IMR-90 (cell line): ENCODE measurements around the gene VMO1. TPM values are rescaled to one million over a fixed set of nuclear protein-coding genes. Genes with fewer than 3 reads are reported as not detected.

Source experiments
- ATAC-seq: fragments of 200-7000 bp; cut with Tn5 transposase; 2 replicates; pipeline ENCODE4 v1.9.1; 2020; ENCODE audit warnings: low read depth, mild to moderate bottlenecking, moderate library complexity
- BruUV-seq: library from RNA; stranded (reverse); fragments of 400-500 nt; replicated peaks from 2 replicates; lab custom pipeline; 2021; lab: Mats Ljungman, UMichigan
- CTCF ChIA-PET: fragments of 300-600 bp; formaldehyde crosslinking; extraction: SDS; loops from one replicate; lab custom pipeline; 2021; ENCODE audit warnings: antibody characterized with exemption; lab: Yijun Ruan, JAX
- POLR2A ChIA-PET: fragments of 300-600 bp; sonication (Branson Sonifier 250); formaldehyde crosslinking; loops from one replicate; lab custom pipeline; 2022; ENCODE audit warnings: antibody characterized with exemption; ENCODE audit not compliant: unreplicated experiment; lab: Charles Lee
- DNase-seq: peaks from one replicate; pipeline ENCODE4 v3.0.0; 2013
- H2AFZ ChIP-seq: replicated peaks from 2 replicates; pipeline ENCODE3; 2013; ENCODE audit warnings: low read length, mild to moderate bottlenecking; ENCODE audit not compliant: poor library complexity
- H2AK5ac ChIP-seq: 2 replicates; pipeline ENCODE4 v1.6.1; 2013; ENCODE audit warnings: low read depth, low read length, inconsistent platforms
- H2AK9ac ChIP-seq: replicated peaks from 2 replicates; pipeline ENCODE3; 2013; ENCODE audit warnings: mild to moderate bottlenecking, low read depth, low read length, moderate library complexity; ENCODE audit not compliant: poor library complexity
- H2BK120ac ChIP-seq: 2 replicates; pipeline ENCODE4 v1.6.1; 2013; ENCODE audit warnings: low read depth, low read length, inconsistent platforms
- H2BK15ac ChIP-seq: 3 replicates; pipeline ENCODE4 v1.6.1; 2013; ENCODE audit warnings: low read depth, low read length, inconsistent platforms
- H2BK20ac ChIP-seq: 2 replicates; pipeline ENCODE4 v1.6.1; 2013; ENCODE audit warnings: low read depth, mild to moderate bottlenecking, inconsistent platforms, low read length, moderate library complexity
- H2BK5ac ChIP-seq: 2 replicates; pipeline ENCODE4 v1.6.1; 2013; ENCODE audit warnings: mild to moderate bottlenecking, low read depth, low read length, inconsistent platforms; ENCODE audit not compliant: poor library complexity, severe bottlenecking
- H3K14ac ChIP-seq: replicated peaks from 2 replicates; pipeline ENCODE4 v1.6.1; 2013; ENCODE audit warnings: low read depth, low read length, inconsistent platforms
- H3K18ac ChIP-seq: 2 replicates; pipeline ENCODE4 v1.6.1; 2013; ENCODE audit warnings: low read depth, low read length, control low read depth
- H3K23ac ChIP-seq: 2 replicates; pipeline ENCODE4 v1.6.1; 2013; ENCODE audit warnings: low read depth, low read length, inconsistent platforms
- H3K27ac ChIP-seq: 2 replicates; pipeline ENCODE4 v1.5.1; 2013; ENCODE audit warnings: mild to moderate bottlenecking, control low read depth, low read length; ENCODE audit not compliant: insufficient read depth
- H3K27me3 ChIP-seq: 2 replicates; pipeline ENCODE4 v1.6.1; 2013; ENCODE audit warnings: low read length; ENCODE audit not compliant: control insufficient read depth, insufficient read depth
- H3K36me3 ChIP-seq: 2 replicates; pipeline ENCODE4 v1.6.1; 2013; ENCODE audit warnings: low read length, mixed read lengths; ENCODE audit not compliant: control insufficient read depth, insufficient read depth
- H3K4ac ChIP-seq: 2 replicates; pipeline ENCODE4 v1.6.1; 2013; ENCODE audit warnings: low read depth, low read length, inconsistent platforms
- H3K4me1 ChIP-seq: 2 replicates; pipeline ENCODE4 v1.6.1; 2013; ENCODE audit warnings: low read length, mixed read lengths; ENCODE audit not compliant: control insufficient read depth, insufficient read depth
- H3K4me2 ChIP-seq: 2 replicates; pipeline ENCODE4 v1.6.1; 2013; ENCODE audit warnings: low read depth, mild to moderate bottlenecking, control low read depth, low read length, moderate library complexity
- H3K4me3 ChIP-seq: 2 replicates; pipeline ENCODE4 v1.5.1; 2013; ENCODE audit warnings: low read depth, mild to moderate bottlenecking, control low read depth, low read length, moderate library complexity; ENCODE audit not compliant: insufficient read depth
- H3K56ac ChIP-seq: 2 replicates; pipeline ENCODE4 v1.6.1; 2013; ENCODE audit warnings: low read length, inconsistent platforms; ENCODE audit not compliant: insufficient read depth; ENCODE audit errors: extremely low read depth
- H3K79me1 ChIP-seq, 2 experiments: 2 replicates each; pipeline ENCODE4 v1.6.1; 2013; ENCODE audit warnings: low read length in 2 of 2, inconsistent platforms in 1 of 2, low read depth in 1 of 2
- H3K9ac ChIP-seq: 2 replicates; pipeline ENCODE4 v1.6.1; 2013; ENCODE audit warnings: low read depth, low read length, control low read depth
- H3K9me1 ChIP-seq: 2 replicates; pipeline ENCODE4 v1.6.1; 2013; ENCODE audit warnings: low read length, inconsistent platforms; ENCODE audit not compliant: insufficient read depth
- H3K9me3 ChIP-seq: 2 replicates; pipeline ENCODE4 v1.6.1; 2013; ENCODE audit warnings: low read length; ENCODE audit not compliant: control insufficient read depth, insufficient read depth
- H4K20me1 ChIP-seq: 2 replicates; pipeline ENCODE4 v1.6.1; 2013; ENCODE audit warnings: low read length, inconsistent platforms; ENCODE audit not compliant: insufficient read depth
- H4K5ac ChIP-seq: 2 replicates; pipeline ENCODE4 v1.6.1; 2013; ENCODE audit warnings: mild to moderate bottlenecking, low read depth, low read length, control low read depth
- H4K8ac ChIP-seq, 2 experiments: 2 replicates each; pipeline ENCODE4 v1.6.1; 2013; ENCODE audit warnings: low read depth in 2 of 2, low read length in 2 of 2, control low read depth in 1 of 2, inconsistent platforms in 1 of 2
- H4K91ac ChIP-seq: 2 replicates; pipeline ENCODE4 v1.6.1; 2013; ENCODE audit warnings: low read depth, low read length, inconsistent platforms; ENCODE audit not compliant: insufficient read depth
- CHD1 ChIP-seq: IDR thresholded peaks from 2 replicates; pipeline ENCODE4 v1.6.1; 2012; ENCODE audit warnings: low read depth, low read length, improper control_type of control experiment
- FOS ChIP-seq: fragments of 150-350 bp; IDR thresholded peaks from 2 replicates; pipeline ENCODE4 v1.6.1; 2016; ENCODE audit warnings: low read depth, low read length
- MAFK ChIP-seq: IDR thresholded peaks from 2 replicates; pipeline ENCODE4 v1.6.1; 2012; ENCODE audit warnings: low read depth, low read length, improper control_type of control experiment
- MAZ ChIP-seq: IDR thresholded peaks from 2 replicates; pipeline ENCODE4 v1.6.1; 2012; ENCODE audit warnings: low read depth, mild to moderate bottlenecking, low read length, improper control_type of control experiment, moderate library complexity, borderline replicate concordance
- MXI1 ChIP-seq: IDR thresholded peaks from 2 replicates; pipeline ENCODE4 v1.6.1; 2012; ENCODE audit warnings: low read depth, mild to moderate bottlenecking, low read length, moderate library complexity, borderline replicate concordance
- NFE2L2 ChIP-seq: fragments of 150-350 bp; IDR thresholded peaks from 2 replicates; pipeline ENCODE4 v1.6.1; 2016; ENCODE audit warnings: low read depth, mild to moderate bottlenecking, low read length
- RCOR1 ChIP-seq: IDR thresholded peaks from 2 replicates; pipeline ENCODE4 v1.6.1; 2012; ENCODE audit warnings: mild to moderate bottlenecking, low read length, improper control_type of control experiment; ENCODE audit not compliant: insufficient replicate concordance
- RFX5 ChIP-seq: IDR thresholded peaks from 2 replicates; pipeline ENCODE4 v1.8.0; 2012; ENCODE audit warnings: low read depth, mild to moderate bottlenecking, low read length, moderate library complexity
- WGBS, 2 experiments: methylation state at CpG; one replicate each; pipeline versions ENCODE4 v1.1.5 to v1.1.7; 2013; ENCODE audit warnings: missing lambda C conversion rate in 2 of 2; ENCODE audit not compliant: insufficient read length in 1 of 2; ENCODE audit errors: extremely low coverage in 2 of 2; 5-methylcytosine and 5-hydroxymethylcytosine counted together
- dilution Hi-C: fragments of 300-500 bp; cut with HindIII; formaldehyde crosslinking; loops from one replicate; pipeline ENCODE4 v1.14.3; 2018; ENCODE audit warnings: low sequenced_read_pairs; ENCODE audit not compliant: unreplicated experiment
- in situ Hi-C: fragments of 300-500 bp; cut with MboI; formaldehyde crosslinking; loops from 3 replicates; pipeline ENCODE4 v1.14.3; 2019; ENCODE audit warnings: low sequenced_read_pairs, inconsistent platforms, mixed read lengths
- intact Hi-C: fragments of 100-400 bp; cut with micrococcal nuclease; formaldehyde crosslinking; loops from 2 replicates; pipeline ENCODE4 v1.10.0; 2022
- polyA plus RNA-seq, 3 experiments: library from polyadenylated mRNA; depleted of rRNA; stranded (reverse); fragments of >200 nt; gene quantifications; 2 replicates each; pipeline ENCODE4 v1.2.3, GENCODE V29; 2012; ENCODE audit warnings: low replicate concordance in 1 of 3
- total RNA-seq: library from RNA; depleted of rRNA; stranded (reverse); fragments of >200 nt; gene quantifications from 2 replicates; pipeline ENCODE4 v1.2.3, GENCODE V29; 2012
- TF ChIP-seq, protein P1 (sequence below): conservative IDR thresholded peaks from 2 replicates; pipeline ENCODE4 v1.5.1; 2012; ENCODE audit warnings: mild to moderate bottlenecking, low read depth, low read length, improper control_type of control experiment

The VMO1 gene
- total and polyA plus RNA-seq, 2 of the 4 experiments (the other 2 are of a cell fraction): 0.14 TPM; not detected in 1

DNA sequence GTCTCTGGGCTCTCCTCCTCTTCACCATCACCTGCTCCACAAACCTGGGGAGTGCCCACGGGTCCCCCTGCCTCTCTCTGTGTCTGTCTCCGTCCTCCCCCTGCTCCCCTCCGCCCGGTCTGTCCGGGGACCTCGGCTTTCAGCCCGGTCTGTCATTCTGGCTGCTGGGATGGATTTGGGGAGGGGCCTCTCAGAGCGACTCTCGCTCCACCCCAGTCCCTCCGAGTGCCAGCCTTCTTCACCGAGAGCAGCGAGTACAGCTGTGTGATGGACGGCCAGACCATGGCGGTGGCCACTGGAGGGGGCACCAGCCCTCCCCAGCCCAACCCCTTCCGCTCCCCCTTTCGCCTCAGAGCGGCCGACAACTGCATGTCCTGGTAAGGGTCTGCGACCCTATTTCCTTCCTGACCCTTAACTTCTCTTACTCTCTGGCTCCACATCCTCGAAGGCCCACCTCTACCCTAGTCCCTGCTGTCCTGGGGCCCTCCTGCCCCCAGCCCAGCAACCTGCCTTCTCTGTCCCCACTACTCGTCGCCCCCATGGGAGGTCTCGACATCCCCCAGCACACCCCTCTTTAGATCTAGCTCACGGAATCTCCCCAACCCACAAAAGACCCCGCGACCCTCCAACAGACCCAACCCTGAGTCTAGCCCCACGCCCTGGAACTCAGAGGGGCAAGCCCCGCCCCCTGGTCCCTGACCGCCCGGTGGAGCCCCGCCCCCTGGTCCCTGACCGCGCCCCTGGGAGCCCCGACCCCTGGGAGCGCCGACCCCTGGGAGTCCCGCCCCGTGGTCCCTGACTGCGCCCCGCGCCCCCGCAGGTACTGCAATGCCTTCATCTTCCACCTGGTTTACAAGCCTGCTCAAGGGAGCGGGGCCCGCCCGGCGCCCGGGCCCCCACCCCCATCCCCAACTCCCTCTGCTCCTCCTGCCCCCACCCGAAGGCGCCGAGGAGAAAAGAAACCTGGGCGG, 40.9 kb downstream of the VMO1 start (continued):
- TF ChIP-seq, protein P1, sequence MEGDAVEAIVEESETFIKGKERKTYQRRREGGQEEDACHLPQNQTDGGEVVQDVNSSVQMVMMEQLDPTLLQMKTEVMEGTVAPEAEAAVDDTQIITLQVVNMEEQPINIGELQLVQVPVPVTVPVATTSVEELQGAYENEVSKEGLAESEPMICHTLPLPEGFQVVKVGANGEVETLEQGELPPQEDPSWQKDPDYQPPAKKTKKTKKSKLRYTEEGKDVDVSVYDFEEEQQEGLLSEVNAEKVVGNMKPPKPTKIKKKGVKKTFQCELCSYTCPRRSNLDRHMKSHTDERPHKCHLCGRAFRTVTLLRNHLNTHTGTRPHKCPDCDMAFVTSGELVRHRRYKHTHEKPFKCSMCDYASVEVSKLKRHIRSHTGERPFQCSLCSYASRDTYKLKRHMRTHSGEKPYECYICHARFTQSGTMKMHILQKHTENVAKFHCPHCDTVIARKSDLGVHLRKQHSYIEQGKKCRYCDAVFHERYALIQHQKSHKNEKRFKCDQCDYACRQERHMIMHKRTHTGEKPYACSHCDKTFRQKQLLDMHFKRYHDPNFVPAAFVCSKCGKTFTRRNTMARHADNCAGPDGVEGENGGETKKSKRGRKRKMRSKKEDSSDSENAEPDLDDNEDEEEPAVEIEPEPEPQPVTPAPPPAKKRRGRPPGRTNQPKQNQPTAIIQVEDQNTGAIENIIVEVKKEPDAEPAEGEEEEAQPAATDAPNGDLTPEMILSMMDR: no peak
- TF ChIP-seq FOS: no peak

DNA sequence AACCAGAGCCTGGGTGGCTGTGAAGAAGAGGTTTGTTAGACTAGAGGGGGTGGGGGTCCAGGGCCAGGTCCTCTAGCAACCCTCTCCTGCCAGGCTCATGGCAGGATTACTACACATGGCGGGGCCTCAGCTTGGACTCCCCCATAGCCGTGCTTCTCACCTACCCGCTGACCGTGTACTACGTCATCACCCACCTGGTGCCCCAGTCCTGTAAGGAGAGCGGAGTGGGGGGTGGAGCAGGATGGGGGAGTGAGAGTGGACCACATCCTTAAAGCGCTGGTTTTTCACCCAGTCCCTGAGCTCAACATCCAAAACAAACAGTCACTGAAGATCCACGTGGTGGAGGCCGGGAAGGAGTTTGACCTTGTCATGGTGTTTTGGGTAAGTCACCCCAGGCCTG, 42.3 kb downstream of the VMO1 start:
- Histone ChIP-seq H2BK5ac (no peak overlapping the region), H3K27me3 (peaks cover 77% of the 10 kb centered on the region), H3K4me1 (peaks cover 3% of the 10 kb centered on the region; the same call in 1 of the 2 replicates), H3K9me3 (no peaks in the 10 kb centered on the region), H3K9me1 (no peaks in the 10 kb centered on the region), H4K5ac (no peak overlapping the region), H3K18ac (no peak overlapping the region), H3K4ac (no peak overlapping the region), H4K91ac (no peak overlapping the region), H4K20me1 (no peaks in the 10 kb centered on the region), H3K36me3 (no peaks in the 10 kb centered on the region), H3K4me3 (no peak overlapping the region), H2AK5ac (no peak overlapping the region), H4K8ac (no peak overlapping the region), H2BK120ac (no peak overlapping the region), H3K9ac (no peak overlapping the region), H2AK9ac (peak overlapping the region; percentile 16), H2AFZ (no peak overlapping the region), H3K4me2 (no peak overlapping the region), H3K56ac (no peak overlapping the region), H3K23ac (no peak overlapping the region), H2BK15ac (no peak overlapping the region), H3K27ac (no peak overlapping the region), H3K14ac (no peak overlapping the region), H3K79me1 (no peaks in the 10 kb centered on the region), H2BK20ac (no peak overlapping the region)
- no TSS peak for BruUV-seq
- WGBS, 2 experiments: no CpG with 5 or more reads among the region's 9 CpGs
- ATAC-seq (no peak), DNase-seq (no peak)
- ChIA-PET POLR2A (no interaction called here), CTCF (no interaction called here)
- dilution Hi-C loops (no loop called here), in situ Hi-C loops (no loop called here), intact Hi-C loops (no loop called here)
- TF ChIP-seq FOS (no peak), CHD1 (no peak), RFX5 (no peak), MAZ (no peak), RCOR1 (no peak), MXI1 (no peak), NFE2L2 (no peak), MAFK (no peak)
- TF ChIP-seq, protein P1: no peak
